NCI-H146 treated with DMSO at 0.1 percent for 48 hours (cell line): Measurements from ENCODE around the gene ANKRD63.

Source experiments
- DNase-seq: peaks from one replicate; lab custom pipeline; 2025; ENCODE audit not compliant: unreplicated experiment; lab: John Stamatoyannopoulos, UW

Gene ANKRD63, protein sequence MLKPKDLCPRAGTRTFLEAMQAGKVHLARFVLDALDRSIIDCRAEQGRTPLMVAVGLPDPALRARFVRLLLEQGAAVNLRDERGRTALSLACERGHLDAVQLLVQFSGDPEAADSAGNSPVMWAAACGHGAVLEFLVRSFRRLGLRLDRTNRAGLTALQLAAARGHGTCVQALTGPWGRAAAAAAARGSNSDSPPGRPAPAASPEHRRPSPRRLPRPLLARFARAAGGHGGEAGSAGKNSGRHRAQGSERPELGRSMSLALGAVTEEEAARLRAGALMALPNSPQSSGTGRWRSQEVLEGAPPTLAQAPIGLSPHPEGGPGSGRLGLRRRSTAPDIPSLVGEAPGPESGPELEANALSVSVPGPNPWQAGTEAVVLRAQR

DNA sequence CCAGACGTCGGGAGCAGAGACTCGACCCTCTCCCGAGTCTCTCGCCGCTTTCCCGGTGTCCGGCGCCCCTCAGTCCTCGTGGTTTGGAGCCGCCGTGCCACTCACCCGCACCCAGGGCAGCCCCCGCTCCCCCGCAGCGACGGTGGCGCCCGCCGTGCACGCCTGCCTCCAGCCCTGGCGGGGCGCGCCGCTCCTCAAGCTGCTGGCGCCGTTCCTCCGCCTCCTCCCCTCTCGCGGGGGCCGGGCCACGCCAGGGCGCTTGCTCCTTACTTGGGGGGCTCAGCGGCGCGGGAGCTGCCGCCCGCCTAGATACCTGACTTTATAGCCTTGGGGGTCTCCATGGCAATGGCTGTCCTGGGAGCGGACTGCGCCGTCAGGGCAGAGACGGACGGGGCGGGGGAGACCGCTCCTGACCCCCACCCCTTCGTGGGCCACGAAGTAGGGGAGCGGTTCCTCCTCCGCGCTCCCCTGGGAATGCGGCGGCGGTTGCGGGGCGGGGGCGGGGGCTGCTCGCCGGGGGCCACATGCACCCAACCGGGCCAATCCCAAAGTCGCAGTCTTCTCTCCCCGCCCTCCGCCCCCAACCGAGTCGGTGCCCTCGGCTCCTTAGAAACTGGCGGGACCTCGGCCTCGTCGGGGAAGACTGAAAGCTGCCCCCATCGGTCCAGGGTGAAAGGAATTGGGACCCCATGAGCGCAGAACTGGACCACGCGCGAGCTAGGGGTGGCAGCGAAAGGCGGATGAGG lies at the start of gene ANKRD63:
ANKRD63 (minus strand) TSS at position 196 of the 746 bp plus-strand sequence. CDS start 478 bp downstream, outside the sequence.
- DNase-seq = no peak

DNA sequence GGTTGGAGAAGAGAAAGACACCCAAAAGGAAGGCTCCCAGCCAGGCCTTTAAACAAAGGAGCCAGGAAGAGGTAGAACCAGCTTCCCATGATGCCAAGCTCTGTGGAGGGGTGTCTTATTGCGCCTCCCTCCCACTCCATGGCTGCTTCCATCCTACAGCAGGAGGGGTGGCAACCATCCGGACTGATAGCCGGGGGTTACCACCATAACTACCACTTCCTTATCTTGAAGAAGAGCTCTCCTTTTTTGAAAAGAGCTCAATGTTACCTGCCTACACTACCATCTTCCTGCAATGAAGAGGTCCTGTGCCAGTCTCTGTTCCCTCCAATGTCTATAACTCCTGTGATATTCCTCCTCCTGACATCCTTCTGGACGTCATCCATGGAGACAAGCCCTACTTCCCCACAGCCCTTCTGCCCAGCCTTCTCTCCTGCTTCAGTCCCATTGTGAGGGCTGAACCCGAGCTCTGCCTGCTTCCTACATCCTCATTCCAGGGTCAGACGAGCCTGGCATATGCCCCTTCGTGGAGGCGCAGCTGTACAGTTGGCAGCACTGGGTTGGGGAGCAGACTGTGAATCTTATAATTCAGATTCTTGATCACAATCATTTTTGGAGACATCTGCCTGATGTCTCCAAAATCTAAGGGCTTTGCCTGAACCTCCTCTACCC lies 49.4 kb upstream of the ANKRD63 start:
- no peak for DNase-seq

DNA sequence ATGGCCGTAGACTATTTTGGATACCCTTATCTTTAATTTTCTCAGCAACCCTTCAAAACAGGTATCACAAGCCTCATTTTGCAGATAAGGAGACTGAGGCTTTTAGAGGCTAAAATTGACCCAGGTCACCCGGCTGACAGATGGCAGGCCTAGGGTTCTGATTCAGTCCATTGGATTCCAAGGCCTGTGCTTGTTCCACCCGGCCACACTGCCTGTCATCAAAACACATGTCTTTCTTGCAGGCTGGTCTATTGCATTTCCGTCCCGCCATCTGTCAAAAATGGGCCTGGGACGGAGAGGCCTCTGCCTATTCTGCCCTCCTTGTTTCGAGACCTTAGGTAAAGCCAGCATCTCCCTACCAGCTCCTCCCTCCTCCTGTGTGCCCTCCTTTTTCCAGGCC lies 48.8 kb upstream of the ANKRD63 start:
- DNase-seq = no peak

DNA sequence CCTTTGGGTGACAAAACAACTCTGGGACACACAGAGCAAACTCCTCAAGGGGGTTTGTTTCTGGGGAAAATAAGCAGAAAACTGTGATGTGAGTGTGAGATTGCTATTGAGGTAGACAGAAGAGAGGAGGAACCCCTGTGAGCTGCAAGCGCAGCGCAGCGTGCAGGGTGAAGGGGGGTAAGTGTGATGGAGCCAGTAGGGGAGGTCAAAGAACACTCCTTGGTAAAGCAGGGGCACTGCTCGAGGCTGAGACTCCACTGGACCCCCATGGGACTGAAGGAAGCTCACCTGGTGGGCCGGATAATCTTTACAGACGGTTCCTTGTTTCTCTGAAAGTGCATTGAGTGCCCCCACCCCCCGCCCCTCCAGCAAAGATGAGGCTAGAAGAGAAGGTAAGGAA lies 48.2 kb upstream of the ANKRD63 start:
- no peak for DNase-seq

DNA sequence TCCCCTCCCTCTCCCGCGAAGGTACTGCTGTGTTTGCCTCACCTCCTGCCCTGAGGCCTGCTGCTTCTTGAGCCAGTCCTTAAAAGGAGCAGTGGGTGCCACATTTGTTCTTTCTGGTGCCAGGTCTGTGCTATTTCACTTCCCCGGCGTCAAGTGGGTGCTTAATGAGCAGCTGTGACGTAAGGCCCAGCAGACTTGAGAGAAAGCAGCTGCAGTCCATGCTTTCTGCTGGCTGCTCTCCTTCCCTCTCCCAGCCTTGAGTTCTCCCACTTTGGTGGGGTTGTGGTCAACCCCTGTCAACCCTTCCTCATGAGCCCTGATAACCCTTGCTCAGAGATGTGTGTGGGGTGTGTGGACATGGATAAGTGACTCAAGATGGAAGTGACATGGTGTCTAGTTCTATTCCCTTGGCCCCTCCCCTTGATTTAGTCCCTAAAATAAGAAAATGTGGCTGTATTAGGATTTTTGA lies 47.5 kb upstream of the ANKRD63 start:
- no peak for DNase-seq

DNA sequence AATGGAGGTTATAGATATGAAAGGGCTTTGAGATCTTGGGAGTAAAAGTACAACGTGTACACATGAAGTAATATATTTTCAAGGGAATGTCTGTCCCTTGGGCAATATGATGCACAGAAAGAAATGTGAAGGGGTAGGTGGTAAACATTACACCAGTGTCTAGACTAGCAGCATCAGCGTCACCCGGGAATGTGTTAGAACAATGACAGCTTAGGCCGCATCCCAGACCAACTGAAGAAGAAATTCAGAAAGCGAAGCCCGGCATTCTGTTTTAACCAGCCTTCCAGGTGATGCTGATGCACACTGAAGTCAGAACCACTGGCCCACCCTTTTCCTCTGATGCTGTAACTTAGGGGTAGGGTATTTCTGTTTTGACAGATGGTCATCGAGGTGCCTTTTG lies 46.9 kb upstream of the ANKRD63 start:
- DNase-seq = no peak

DNA sequence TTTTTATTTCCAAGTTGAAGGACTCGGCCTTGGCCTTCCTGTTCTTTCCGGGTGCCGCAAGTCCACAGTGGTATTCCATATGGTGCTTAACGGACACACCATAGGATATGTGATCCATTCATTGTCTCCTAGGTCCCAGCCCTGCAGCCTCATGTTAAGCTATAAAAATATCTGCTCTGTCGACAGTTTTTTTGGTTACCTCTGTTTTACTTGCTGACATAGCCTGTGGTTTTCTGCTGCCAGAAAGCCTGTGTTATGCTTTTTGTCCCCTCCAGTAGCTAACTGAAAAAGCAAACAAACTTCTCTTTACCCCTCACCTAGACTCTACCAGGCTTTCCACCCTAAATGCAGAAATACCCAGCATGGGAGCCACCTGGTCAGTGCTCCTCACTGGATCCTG lies 45.9 kb upstream of the ANKRD63 start:
- DNase-seq = no peak

DNA sequence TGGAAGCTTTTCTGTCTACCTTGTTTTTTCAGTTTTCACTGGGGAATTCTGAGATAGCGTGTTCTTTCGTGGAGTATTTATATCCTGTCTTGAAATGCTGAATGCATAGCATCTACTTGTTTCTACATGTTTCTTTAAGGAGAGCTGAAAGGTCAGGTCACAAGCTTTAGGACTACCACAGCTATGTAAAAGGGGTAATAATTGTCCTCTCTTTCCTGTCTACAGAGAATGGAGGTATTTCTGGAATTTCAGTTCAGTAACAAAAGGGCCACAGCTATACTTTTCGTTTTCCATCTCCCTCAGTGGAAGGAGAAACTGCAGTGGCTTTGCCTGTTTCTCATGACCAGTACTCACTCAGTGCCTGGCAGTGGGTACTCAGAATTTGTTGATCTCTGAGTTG lies 45.3 kb upstream of the ANKRD63 start:
- DNase-seq = no peak

DNA sequence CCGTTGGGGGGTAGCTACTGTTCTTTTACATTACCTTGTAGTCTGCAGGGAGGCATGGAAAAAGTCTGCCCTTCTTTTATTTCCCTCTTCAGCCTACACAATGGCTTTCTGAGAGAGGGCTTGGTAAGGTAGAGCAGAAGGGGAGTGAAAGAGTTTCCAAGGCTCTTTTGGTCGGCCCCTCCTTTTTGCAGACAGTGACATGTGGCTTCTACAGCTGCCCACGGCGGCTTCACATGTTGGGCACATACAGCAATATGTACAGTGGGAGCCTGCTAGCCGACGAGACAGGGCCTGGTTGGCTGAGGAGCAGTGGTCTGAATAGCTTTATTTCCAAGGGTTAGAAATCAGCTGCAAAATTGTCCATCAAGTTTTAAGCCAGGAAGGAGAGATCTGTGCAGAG lies 44.6 kb upstream of the ANKRD63 start:
- DNase-seq = no peak

DNA sequence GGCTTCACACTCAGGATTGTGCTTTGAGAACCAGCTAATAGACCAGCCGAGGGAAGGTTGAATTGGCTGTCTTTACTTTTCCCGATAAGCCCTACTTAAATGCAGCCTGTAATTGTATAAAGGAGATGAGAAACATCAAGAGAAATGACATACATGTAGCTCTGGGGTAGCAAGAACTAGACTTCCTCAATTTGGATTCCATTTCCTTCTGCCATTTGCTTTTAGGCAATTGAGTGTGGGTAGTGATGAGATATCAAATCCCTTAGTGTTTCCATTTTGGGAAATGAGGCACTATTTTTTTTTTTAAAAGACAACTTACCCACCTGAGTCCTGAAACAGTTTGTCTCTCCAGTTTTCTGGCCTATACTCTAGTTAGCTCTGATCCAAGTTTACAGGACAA lies 42.8 kb upstream of the ANKRD63 start:
- DNase-seq = no peak

DNA sequence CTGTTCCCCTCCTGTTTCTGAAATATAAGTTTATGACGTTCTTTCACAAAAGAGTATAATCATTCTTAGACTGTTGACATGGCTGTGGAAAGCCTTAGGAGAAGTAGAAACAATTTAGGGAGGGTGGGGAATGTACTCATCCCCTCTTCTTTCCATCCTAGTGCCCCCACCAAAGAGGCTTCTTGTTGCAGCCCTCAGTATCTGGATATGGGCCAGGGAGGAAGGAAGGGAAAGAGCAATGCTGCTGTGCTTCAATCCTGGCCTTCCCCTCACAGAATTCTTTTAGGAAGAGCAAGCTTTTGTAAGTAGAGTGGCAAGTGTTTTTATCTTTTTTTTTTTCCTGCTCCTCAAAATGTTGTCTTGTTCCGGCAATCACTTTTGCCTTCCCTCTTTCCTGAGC lies 42.3 kb upstream of the ANKRD63 start:
- no peak for DNase-seq

DNA sequence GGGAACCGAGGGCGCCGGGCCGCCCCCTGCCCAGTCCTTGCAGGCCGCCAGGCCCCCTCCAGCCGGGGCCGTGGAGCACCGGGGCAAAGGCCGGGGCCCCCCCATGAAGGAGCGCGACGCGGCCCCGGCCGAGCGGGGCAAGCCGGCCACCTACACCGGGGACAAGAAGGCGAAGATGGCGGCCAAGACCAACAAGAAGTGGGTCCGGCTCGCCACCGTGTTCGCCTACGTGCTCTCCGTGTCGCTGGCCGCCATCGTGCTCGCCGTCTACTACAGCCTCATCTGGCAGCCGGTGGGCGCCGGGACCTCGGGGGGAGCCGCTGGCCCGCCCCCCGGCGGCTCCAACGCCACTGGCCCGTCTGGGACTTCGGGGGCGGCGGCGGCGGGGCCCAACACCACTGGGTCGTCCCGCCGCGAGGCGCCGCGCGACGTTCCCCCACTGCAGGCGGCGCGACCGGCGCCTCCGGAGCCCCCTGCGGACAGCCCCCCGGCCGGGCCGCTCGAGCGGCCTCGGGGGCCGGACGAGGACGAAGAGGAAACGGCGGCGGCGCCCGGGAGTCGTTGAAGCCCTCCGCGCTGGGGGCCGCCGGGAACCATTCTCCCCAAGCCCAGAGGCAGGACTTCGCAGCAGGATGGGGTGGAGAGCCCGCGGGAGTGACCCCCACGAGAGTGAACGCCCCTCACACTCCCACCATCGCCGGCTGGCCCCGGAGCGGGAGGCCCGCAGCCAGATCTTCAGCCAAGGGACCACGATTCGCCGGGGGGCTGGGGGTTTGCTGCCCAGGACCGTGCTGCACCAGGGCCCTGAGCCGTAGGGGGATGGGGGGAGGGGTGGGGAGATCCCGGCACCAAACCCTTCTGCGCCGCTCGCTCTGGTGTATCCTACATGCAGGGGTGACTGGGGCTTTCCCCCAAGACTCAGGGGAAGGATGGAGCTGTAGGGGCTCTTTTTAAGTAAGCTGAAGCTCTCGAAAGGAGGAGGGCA lies 41.4 kb upstream of the ANKRD63 start:
- no peak for DNase-seq

DNA sequence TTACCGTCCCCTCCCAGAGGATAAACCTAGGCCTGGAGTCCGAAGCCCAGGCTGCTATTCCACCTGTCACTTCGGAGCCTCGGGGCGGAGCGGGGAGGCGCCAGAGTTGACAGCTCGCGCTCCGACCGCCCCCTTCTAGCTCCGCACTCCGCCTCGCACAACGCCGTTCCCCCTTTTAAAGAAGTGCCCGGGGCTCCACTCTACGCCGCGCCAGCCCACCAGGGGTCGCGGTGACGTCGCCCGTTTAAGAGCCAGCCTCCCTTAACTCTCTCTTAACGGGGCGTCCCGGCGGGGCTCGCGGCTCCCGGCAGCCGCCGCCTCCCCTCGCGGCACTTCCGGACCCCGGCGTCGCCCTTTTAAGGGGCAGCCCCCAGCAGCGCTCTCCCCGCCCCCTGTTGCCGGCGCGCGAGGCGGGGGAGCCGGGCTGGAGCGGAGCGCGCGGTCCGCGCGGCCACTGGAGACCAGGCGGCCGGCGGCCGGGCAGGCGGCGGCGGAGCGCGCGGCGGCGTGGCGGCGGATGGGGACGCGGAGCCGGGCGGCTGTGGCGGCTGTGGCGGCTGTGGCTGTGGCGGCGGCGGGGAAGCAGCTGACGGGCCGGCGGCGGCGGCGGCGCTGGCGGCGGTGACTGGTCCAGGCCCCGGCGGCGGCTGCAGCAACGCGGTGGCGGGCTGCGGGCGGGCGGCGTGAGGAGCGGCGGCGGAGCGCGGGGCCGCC lies 40.5 kb upstream of the ANKRD63 start, which contains the start of gene INAFM2:
INAFM2 (plus strand) TSS at position 454 of the 714 bp plus-strand sequence. CDS start 364 bp downstream, outside the sequence.
- peak; percentile 83 for DNase-seq

DNA sequence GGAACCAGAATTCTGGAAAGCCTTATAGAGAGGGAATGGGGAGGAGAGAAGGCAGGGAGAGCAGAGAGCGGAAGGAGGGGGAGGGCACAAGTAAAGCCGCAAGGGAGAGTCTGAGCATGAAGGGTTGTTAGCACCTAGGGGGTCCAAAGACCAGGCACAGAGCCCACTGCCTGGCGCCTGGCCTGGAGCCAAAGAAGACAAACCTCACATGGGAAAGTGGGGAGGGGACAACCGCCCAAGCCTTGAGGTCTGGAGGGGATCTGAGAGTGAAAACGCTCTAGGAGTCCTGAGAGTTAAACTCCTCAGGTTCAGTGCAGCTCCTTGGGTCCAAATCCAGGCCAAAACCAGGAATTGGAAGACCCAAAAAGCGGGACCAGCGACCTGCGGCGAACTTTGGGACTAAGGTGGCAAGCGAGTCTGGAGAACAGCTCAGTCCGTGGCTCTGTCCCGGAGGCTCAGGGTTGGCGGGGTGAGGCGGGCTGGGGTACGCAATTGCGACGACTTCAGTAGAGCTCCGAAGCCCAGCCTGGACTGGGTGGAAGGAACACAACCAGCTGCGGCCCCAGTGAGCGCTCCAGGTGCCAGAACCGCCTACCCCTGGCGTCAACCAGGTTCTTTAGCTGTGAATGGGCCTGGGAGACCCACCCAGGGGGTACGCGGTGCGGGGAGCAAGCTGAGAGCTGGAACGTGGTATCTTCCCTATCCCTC lies 39.8 kb upstream of the ANKRD63 start:
- no peak for DNase-seq

DNA sequence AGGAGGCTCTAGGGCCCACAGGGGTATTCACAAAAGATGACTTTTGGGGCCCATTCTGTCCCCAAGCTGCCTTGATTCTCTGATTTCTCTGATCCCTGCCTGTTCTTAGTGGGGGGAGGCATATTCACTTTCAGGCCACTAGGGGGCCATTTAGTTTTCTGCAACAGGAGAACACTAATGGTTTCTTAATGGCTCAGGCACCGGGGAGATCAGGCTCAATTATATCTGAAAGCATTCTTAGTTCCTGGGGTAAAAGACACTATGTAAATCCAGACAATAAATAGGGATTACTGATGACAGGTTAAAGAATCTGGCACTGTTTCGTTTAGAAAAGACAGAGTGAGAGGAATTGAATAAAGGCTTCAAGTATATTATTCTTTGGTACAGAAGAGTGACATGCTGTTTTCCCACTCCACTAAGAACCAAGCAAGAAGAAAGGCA lies 38.1 kb upstream of the ANKRD63 start:
- peak; percentile 51 for DNase-seq

DNA sequence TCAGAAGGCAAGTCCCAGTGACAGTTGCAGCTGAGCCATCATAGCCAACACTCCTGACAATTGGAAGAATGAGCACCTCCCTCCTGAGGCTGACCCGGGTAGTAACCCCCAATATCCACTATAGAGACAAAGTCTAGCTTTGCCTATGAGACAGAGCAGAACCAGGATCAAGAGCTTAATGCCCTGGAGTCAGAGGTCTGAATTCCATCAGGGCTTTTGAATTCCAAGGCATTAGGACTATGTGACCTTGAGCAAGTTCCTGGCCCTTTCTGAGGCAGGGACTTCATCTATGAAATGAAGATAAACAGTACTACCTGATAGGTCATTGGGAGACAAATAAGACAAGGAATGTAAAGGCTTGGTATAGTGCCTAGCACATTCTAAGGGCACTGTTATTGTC lies 37.5 kb upstream of the ANKRD63 start:
- DNase-seq = no peak

DNA sequence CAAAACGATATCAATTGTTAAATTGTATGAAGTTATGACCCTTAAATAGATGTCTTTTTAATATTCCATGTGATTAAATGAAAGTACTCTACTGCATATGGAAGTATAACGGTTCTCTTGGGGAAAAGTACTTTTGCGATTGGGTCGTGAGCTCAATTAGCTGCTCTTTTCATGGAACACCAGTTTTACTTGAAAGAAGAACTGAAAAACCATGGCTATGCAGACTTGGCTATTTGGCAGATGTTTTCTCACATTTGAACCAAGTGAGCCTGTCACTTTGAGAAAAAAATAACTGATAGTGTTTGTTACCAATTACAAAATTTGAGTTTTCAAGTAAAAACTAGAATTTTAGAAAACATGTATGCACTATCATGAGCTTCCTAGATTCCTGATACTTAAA lies 34.7 kb upstream of the ANKRD63 start:
- no peak for DNase-seq

DNA sequence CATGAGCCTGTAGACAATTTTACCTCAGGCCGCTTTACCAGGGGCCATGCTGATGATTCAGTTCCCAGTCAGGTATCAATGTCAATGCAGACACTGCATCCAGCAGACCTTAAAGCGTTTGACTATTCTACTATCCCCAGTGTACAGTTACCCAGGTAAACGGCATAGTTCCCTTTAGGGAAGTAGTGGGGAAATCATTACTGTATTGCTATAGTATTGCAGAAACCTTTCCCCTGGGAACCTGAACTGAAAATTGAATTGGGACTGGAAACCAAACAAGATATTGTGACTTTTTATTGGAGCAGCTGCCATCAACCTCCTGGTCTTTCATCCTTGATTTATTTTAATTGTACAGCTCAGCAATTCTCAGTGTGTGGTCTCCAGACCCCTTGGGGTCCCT lies 34.1 kb upstream of the ANKRD63 start:
- DNase-seq = no peak

DNA sequence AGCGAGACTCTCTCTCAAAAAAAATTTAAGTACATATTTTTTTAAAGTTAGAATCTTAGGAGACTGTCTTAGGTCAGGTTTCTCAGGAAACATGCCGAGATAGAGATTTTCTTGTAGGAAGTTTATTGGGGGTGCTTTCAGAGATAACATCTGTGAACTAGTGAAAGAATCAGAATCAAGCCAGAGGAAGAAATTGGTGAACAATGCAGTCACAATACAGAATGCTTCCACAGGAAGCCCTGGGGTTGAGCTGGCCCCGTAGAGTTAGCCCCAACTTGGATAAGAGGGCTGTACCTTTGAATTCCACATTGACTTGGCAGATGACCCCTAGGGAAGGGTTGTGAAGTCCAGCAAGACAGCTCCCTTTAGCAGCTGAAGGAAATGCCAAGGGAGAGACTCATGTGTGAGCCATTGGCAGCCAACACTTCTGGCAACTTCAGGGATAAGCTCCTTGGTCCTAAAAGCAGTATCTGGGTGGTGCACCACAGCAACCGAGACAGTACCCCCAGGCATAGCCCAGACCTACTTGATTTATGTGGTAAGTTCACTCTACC lies 31.9 kb upstream of the ANKRD63 start:
- DNase-seq = no peak
